Natural killer cell treated with Interleukin-12 subunit alpha and Interleukin-12 subunit beta and Interleukin-15 and Interleukin-18, amount 100 ng/mL, for 72 hours (primary cell): ENCODE results near the gene IQCH. TPM values are rescaled to one million over a fixed set of nuclear protein-coding genes. Genes with fewer than 3 reads are reported as not detected.
A peak's percentile ranks its signal among the peaks of the same experiment; 100 is the strongest.

Source experiments
- ATAC-seq, 2 donors: fragments of 150-1000 bp; cut with Tn5 transposase in 1 of 2; sonication (Bioruptor Pico), chemical (Tn5 transposase) in 1 of 2; 2 replicates each; pipeline ENCODE4 v1.10.0; 2021
- DNase-seq: peaks from one replicate; pipeline ENCODE4 v3.0.0; 2022; ENCODE audit warnings: low spot score
- H3K27ac Mint-ChIP-seq, 2 donors: 1 replicate in 1 of 2; 2 replicates in 1 of 2; pipeline ENCODE4 v1.8.0; 2022; ENCODE audit warnings: mixed read lengths in 2 of 2, mild to moderate bottlenecking in 1 of 2, moderate library complexity in 1 of 2
- H3K27me3 Mint-ChIP-seq, 2 donors: 1 replicate in 1 of 2; 2 replicates in 1 of 2; pipeline ENCODE4 v1.8.0; 2022; ENCODE audit warnings: mixed read lengths in 2 of 2
- H3K36me3 Mint-ChIP-seq: one replicate; pipeline ENCODE4 v1.8.0; 2022; ENCODE audit warnings: mixed read lengths
- H3K4me1 Mint-ChIP-seq, 2 donors: 1 replicate in 1 of 2; 2 replicates in 1 of 2; pipeline ENCODE4 v1.8.0; 2022; ENCODE audit warnings: low read depth in 2 of 2, mixed read lengths in 2 of 2, mild to moderate bottlenecking in 1 of 2
- H3K4me3 Mint-ChIP-seq: one replicate; pipeline ENCODE4 v1.8.0; 2022; ENCODE audit warnings: mixed read lengths
- H3K9me3 Mint-ChIP-seq: 2 replicates; pipeline ENCODE4 v1.8.0; 2022; ENCODE audit warnings: mixed read lengths
- total RNA-seq, 2 donors: library from RNA; stranded (reverse); gene quantifications; one replicate each; pipeline ENCODE4 v1.2.3, GENCODE V29; 2022

Gene IQCH
- total RNA-seq, 2 donors from 2014 or later: 0.10 to 2.7 TPM

DNA sequence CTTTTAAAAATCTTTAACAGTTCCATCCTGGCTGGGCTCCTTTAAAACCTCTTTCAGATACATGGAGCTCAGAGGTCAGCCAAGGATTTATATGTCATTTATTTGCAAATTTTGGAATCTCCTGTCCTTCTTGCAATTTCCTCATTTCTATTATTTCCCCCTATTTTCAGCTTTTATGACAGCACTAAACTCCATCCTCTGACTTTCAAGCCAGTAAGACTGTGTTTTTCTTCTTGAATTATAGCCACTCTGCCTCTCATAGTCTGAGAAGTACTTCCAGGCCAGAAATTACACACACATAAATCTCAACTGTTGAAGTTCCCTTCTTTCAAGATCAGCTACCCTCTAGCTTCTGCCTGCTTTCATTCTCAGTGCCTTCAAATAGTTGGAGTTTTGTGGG lies 73.2 kb downstream of the IQCH start:
- Mint-ChIP-seq H3K27me3 (peaks cover 8 to 14% of the 10 kb centered on the region in 2 donors), H3K27ac (no peak overlapping the region), H3K36me3 (peaks cover 7% of the 10 kb centered on the region), H3K4me3 (no peak overlapping the region), H3K4me1 (no peaks in the 10 kb centered on the region), H3K9me3 (no peaks in the 10 kb centered on the region)
- DNase-seq: no peak
- ATAC-seq: no peak

DNA sequence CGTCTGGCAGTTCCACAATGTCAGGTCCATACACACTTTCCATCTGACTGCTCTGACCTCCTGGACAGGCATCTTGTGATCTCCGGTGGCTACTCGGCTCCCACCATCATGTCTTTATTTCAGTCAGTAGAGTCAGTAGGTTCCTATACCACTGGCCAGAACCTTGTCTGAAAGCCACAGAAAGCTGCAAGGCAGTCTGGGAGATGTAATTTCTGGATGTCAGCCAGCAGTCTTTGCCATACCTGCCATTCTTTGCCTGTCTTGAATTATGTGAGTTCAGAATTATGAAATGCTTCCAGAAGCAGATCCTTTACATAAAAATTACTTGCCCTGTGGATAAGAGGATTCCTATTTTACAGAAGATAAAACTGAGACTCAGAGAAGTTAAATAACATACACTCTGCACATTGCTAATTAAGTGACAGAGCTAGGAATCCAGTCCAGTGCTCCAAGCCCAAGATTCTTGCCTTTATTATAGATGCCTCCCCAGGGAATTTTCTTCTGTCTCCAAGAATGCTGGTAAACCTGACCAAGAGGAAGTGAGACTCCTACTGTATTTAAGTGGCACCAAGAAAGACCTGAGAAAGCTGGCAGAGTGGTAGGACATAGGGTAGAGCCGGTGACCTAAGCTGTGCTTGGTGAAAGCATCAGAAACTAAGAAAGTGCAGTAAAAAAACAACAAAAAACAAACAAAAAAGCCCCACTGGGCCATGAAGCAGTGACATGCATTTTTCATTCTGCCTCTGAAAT lies 75.6 kb downstream of the IQCH start:
- Mint-ChIP-seq H3K9me3 (no peaks in the 10 kb centered on the region), H3K27me3 (peaks cover 11 to 17% of the 10 kb centered on the region in 2 donors), H3K36me3 (peaks cover 7% of the 10 kb centered on the region), H3K4me1 (no peaks in the 10 kb centered on the region), H3K27ac (no peak overlapping the region), H3K4me3 (no peak overlapping the region)
- ATAC-seq: no peak
- DNase-seq: no peak

DNA sequence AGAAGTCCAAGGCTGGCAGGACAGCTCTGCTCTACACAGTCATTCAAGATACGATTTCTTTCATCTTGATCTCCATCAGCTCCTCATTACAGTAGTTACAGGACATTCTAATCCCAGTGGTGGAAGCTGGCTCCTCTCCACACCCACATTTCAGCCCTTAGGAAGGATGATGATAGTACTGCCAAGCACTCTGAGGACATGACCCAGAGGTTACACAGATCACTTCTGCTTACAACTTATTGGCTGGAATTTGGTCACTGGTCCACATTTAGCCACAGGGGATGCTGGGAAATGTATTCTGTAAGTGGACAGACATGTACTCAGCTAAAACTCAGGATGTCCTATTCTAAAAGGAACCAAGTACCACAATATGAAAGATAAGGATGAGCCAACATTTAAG lies 77.1 kb downstream of the IQCH start:
- Mint-ChIP-seq H3K9me3 (no peaks in the 10 kb centered on the region), H3K4me1 (no peaks in the 10 kb centered on the region), H3K27me3 (peaks cover 14 to 17% of the 10 kb centered on the region in 2 donors), H3K4me3 (no peak overlapping the region), H3K27ac (no peak overlapping the region), H3K36me3 (peaks cover 7% of the 10 kb centered on the region)
- ATAC-seq (no peak), DNase-seq (no peak)

DNA sequence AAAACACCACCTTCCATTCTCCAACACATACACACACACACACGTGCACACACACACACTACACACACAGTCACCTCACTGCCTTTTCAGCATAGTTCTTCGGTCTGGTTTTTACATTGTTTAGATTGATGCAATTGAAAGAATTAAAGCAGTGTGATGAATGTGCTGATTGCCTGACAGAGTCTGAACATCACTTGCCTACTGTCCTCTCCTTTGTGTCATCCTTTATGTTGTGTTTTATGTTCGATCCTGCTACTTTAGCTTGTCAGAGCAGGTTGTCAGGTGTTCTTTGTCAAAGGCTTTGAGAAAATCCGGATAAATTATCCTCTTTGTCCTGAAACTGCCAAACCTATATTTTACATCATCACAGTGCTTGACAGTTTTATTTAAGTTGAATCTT lies 80.4 kb downstream of the IQCH start:
- DNase-seq: no peak

DNA sequence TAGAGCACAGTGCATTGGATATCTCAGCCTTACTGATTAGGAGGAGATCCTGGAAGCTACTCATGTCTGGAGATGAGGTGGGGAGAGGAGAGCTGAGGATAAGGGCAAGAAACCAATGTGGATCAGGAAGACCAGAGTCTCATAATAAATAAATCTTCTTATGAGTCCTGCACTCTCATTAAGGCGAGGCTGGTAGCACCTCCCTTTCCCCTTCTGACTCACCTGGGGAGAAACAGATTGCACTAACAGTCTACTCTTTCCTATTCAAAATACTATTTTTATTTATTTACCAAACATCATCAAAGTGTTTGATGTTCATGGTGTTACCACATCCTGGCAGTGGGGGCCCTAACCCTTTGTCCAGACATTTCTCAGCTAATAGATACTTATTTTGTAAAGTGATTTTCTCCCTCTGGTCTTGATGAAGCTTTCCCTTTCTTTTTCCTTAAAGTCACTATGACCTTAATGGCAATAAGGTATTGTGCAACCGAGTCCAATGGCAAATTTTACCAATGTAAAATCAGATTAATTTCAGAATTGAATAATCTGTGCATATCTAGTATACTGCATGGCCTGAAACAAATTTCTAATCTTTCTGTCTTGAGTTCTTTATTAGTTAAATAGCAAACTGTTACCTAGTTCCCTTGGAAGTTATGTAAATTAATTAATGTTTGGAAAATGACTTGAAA lies 81.1 kb downstream of the IQCH start:
- Mint-ChIP-seq H3K27ac (no peak overlapping the region), H3K4me3 (no peak overlapping the region), H3K9me3 (no peaks in the 10 kb centered on the region), H3K36me3 (no peaks in the 10 kb centered on the region), H3K4me1 (no peaks in the 10 kb centered on the region), H3K27me3 (peaks cover 13 to 16% of the 10 kb centered on the region in 2 donors)
- ATAC-seq: no peak
- no peak for DNase-seq

More for the DNA sequence above, 80.4 kb downstream of the IQCH start:
- no peaks in the 10 kb centered on the region for H3K9me3 Mint-ChIP-seq
- no peak overlapping the region for H3K27ac Mint-ChIP-seq
- H3K4me1 Mint-ChIP-seq: no peaks in the 10 kb centered on the region
- ATAC-seq: no peak
- H3K4me3 Mint-ChIP-seq: no peak overlapping the region
- no peaks in the 10 kb centered on the region for H3K36me3 Mint-ChIP-seq
- H3K27me3 Mint-ChIP-seq: peaks cover 13 to 16% of the 10 kb centered on the region in 2 donors

DNA sequence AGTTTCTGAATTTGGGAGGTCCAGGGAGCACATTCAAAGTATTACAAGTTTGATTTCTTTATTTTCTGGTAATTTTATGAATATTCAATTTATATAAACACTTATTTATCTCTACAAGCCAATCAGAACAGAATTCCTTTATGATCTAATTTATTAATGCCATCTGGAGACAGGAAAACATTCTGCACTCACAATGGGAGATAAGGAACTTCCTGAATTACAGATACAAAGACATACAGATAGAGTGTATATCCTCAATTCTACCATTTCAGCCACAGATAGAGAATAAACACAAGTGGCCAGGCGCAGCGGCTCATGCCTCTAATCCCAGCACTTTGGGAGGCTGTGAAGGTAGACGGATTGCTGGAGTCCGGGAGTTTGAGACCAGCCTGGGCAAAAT lies 86.0 kb downstream of the IQCH start:
- no peaks in the 10 kb centered on the region for H3K36me3 Mint-ChIP-seq
- ATAC-seq (no peak), DNase-seq (no peak)
- no peak overlapping the region for H3K4me3 Mint-ChIP-seq
- H3K27me3 Mint-ChIP-seq: peaks cover 7 to 12% of the 10 kb centered on the region in 2 donors
- no peak overlapping the region for H3K27ac Mint-ChIP-seq
- H3K9me3 Mint-ChIP-seq: no peaks in the 10 kb centered on the region
- no peaks in the 10 kb centered on the region for H3K4me1 Mint-ChIP-seq

DNA sequence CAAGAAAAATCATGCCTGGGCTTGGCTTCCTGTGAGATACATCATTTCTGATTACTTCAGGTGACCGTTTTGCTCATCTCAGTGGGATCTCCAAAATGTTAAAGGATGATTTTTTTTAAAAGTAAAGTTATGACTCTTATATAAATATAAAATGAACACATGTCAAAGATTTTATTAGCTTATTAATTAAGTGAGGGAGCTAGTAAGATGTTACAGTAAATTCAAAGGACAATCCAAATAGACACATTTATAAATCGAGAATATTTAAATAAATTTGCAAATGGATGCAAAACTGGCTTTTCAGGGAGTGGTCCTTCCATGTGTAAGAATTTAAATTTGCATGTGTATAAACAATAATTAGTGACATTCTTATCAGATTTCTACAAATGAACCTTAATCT lies 87.0 kb downstream of the IQCH start:
- ATAC-seq (no peak), DNase-seq (no peak)
- Mint-ChIP-seq H3K9me3 (no peaks in the 10 kb centered on the region), H3K4me1 (no peaks in the 10 kb centered on the region), H3K36me3 (no peaks in the 10 kb centered on the region), H3K27ac (no peak overlapping the region), H3K27me3 (peaks cover 7 to 14% of the 10 kb centered on the region in 2 donors), H3K4me3 (no peak overlapping the region)

DNA sequence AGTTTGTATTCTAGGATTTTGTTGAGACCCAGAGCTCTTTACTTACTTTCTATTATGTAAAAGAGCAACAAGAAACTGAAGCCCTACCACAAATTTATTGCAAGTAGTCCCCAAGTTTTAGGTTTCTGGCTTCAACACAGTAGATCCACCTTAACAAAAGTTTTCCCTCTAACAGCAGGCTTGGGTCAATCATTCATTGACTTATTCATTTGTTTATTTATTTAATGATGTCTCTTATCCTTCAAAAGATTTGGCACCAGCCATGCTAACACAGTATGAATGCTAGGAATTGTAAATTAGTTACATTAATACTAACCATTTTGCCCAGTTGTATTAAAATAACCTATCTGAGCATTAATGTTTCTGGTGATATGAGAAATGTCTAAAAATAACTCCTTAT lies 88.6 kb downstream of the IQCH start:
- DNase-seq: no peak
- Mint-ChIP-seq H3K4me3 (no peak overlapping the region), H3K4me1 (no peaks in the 10 kb centered on the region), H3K27ac (no peak overlapping the region), H3K36me3 (no peaks in the 10 kb centered on the region), H3K27me3 (peaks cover 7 to 10% of the 10 kb centered on the region in 2 donors), H3K9me3 (no peaks in the 10 kb centered on the region)
- ATAC-seq: no peak

DNA sequence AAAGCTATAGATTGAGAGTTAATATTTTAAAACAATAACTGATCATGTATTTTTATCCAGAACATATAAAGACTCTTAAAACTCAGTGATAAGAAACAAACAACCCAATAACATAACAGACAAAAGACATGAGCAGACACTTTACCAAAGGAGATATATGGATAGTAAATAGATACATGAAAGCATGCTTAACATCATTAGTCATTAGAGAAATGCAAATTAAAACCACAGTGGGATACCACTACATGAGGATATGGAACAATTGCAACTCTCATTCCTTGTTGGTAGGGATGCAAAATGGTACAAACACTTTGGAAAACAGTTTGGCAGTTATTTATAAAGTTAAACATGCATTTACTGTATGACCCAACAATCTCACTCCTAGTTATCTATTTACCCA lies 95.0 kb downstream of the IQCH start:
- DNase-seq: no peak
- Mint-ChIP-seq H3K4me3 (no peak overlapping the region), H3K4me1 (no peaks in the 10 kb centered on the region), H3K9me3 (peaks cover 2% of the 10 kb centered on the region), H3K27ac (no peak overlapping the region), H3K27me3 (peaks cover 11 to 22% of the 10 kb centered on the region in 2 donors), H3K36me3 (no peaks in the 10 kb centered on the region)
- ATAC-seq: no peak

DNA sequence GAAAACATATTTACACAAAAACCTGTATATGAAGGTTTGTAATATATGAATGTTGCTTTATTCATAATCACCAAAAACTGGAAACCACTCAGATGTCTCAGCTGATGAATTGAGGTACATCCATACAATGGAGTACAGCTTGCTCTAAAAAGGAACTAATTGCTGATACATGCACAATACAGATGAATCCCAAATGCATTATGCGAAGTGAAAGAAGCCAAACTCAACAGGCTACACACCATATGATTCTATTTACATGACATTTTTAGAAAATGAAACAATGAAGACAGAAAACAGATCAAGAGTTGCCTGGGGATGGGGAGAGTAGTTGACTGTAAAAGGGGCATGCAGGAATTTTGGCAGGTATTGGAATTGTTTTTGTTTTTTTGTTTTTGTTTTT lies 95.5 kb downstream of the IQCH start:
- Mint-ChIP-seq H3K9me3 (peaks cover 2% of the 10 kb centered on the region), H3K27ac (no peak overlapping the region), H3K36me3 (no peaks in the 10 kb centered on the region), H3K4me3 (no peak overlapping the region), H3K4me1 (no peaks in the 10 kb centered on the region), H3K27me3 (peaks cover 11 to 22% of the 10 kb centered on the region in 2 donors)
- no peak for DNase-seq
- ATAC-seq: no peak

DNA sequence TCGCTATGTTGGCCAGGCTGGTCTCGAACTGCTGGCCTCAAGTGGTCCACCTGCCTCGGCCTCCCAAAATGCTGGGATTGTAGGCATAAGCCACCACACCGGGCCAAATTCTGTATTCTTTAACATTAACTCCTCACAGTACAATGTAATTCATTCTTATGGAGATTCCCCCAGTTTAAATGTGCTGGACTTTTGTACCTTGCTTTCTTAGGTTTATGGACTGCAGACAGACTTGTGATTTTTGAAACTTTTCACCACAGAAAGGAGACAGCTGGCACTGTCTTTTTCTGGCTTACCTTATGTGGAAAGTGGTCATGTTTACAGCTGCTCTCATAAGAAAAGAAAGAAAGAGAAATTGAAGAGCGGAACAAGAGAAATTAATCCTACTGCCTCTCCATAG lies 103.8 kb downstream of the IQCH start:
- DNase-seq (no peak), ATAC-seq (no peak)

DNA sequence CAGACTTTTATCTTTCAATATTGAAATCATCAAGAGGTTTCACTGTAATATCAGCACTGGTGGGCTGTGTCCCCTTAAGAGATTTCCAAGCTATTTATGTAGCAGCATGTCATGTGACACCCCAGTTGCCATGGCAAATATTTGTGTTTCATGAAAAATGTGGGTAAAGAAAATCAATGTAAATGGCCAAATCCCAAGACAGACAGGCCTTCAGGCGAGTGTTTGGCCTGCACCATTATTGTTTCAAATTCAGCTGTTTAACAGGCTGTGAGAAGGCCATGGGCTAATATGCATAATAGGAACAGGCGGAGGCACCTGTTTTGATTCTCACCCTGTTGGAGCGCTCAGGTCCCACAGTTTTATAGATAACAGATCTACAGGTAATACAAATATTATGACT lies 104.2 kb downstream of the IQCH start:
- no peak overlapping the region for H3K27ac Mint-ChIP-seq
- H3K9me3 Mint-ChIP-seq: no peaks in the 10 kb centered on the region
- H3K36me3 Mint-ChIP-seq: no peaks in the 10 kb centered on the region
- H3K27me3 Mint-ChIP-seq: no peaks in the 10 kb centered on the region
- no peak for ATAC-seq
- DNase-seq: no peak
- H3K4me1 Mint-ChIP-seq: no peaks in the 10 kb centered on the region
- no peak overlapping the region for H3K4me3 Mint-ChIP-seq

More for the DNA sequence above, 103.8 kb downstream of the IQCH start:
- Mint-ChIP-seq H3K36me3 (no peaks in the 10 kb centered on the region), H3K4me3 (no peak overlapping the region), H3K27ac (no peak overlapping the region), H3K4me1 (no peaks in the 10 kb centered on the region), H3K9me3 (no peaks in the 10 kb centered on the region), H3K27me3 (no peaks in the 10 kb centered on the region)

DNA sequence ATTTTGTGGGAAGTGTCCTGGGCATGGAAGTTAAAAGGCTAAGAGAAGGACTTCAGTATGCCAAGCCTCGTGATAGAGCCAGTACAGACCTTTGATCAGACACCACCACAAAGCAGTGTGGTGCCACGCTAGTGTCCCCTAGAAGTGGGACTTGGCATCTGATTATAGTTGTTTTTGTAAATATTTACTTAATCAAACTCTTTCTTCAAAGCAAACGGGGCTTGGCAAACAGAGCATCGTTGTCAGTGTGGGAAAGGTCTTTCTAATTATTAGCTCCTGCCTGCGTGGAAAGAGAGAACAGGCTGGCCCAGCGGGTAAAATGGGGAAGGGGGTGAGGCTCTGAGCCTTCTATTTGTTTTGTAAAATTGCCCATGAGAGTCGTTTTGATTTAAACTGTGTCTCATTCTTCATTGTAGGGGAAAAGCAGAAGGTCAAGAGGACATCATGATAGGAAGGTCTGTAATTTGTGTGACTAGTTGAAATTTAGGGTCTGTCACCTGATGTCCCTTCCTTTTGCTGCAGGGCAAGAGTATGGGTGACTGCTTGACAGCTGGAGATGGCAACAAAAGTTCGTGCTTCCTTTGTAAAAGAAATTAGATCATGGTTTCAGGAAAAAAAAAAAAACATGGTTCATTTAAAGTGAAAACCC lies 105.0 kb downstream of the IQCH start:
- Mint-ChIP-seq H3K9me3 (no peaks in the 10 kb centered on the region), H3K27ac (no peak overlapping the region), H3K27me3 (no peaks in the 10 kb centered on the region), H3K4me1 (no peaks in the 10 kb centered on the region), H3K36me3 (no peaks in the 10 kb centered on the region), H3K4me3 (no peak overlapping the region)
- no peak for ATAC-seq
- no peak for DNase-seq

DNA sequence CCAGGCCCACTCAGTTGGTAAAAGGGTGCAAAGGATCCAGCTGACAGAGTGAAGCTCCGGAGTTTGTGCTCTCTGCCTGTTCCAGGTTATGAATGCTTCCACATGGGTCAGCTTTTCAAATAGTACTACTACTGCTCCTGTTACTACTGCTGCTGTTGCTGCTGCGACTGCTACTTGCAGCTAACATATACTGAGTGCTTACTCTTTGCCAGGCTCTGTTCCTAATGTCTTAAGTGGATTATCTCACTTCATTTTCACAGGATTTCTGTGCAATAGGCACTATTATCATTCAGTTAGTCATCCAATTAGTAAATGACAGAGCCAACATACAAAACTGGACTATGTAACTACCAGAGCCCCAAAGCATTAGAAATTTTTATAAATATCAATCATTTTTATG lies 106.5 kb downstream of the IQCH start:
- Mint-ChIP-seq H3K4me1 (no peaks in the 10 kb centered on the region), H3K36me3 (no peaks in the 10 kb centered on the region), H3K4me3 (no peak overlapping the region), H3K27me3 (no peaks in the 10 kb centered on the region), H3K9me3 (no peaks in the 10 kb centered on the region), H3K27ac (no peak overlapping the region)
- no peak for DNase-seq
- peak in 1 of 2 donors; percentile 36 for ATAC-seq
